Limb (tissue), 2 donors: Measurements from ENCODE around the gene PTPRG.

Experiments
- DNase-seq, 2 donors: peaks; one replicate each; pipeline ENCODE4 v3.0.0-alpha.2; 2016; ENCODE audit errors: extremely low spot score in 2 of 2

Gene PTPRG

DNA sequence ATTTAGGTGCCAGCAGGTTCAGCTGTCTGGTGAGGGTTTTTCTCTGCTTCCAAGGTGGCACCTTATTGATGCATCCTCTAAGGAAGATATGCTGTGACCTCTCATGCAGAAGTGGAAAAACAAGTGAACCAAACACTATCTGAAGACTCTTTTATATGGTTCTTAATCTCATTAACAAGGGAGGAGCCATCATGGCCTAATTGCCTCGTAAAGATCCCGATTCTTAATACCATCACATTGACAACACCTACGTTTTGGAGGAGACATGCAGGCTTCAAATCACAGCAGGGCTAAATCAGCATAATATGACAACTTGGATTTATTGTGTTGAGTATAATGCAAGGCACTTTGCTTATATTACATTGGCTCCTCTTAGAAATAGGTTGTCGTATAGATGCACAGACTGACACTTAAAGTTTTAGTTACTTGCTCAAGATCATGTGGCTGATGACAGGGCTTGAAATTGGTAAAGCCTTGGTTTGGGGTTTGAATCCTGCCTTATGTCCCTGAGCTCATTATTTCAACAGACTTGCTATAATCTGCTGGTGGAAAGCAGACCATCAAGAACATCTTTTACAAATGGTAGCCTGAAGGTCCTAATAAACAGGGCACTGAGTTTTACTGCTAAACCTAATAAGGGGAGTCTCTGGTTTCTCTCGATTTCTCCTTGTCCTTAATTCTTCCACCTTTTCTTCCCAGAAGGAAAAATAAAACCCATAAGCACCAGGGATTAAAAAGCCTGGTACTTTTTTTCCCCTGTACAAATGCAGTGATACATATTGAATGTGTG, 88.2 kb downstream of the PTPRG start:
- no peak for DNase-seq

GRCh38 chr3:61650276-61650675, 88.9 kb downstream of the PTPRG start:
- DNase-seq, result peak; percentile 59 to 72

DNA sequence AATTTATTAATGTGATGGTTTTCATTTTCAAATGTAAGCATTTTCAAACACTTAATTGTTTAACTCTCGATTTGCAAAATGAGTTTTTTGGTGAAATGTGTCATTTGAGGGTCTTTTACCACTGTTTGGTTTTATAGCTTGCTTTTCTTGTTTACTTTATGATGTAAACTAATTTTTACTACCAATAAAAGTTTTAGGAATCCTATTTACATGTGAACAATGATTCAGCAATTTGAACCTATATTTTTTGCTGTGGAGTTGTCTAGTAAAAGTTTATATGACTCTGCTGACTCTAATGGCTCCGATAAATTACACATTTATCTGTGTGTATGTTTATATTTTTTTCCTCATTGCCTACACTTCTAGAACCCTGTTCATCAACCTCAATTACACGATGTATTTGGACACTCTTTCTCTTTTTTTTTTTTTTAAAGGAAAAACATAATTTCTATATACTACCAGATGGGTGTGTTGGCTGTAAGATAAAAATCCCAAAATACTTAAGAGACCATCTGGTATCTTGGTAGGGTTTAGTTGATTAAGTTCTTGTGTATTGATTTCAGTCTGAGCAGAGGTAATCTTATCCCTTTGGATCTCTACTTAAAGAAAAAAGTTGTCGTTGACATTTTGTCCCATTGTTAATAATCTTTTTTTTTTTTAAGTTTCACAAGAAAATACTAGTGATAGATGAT, 89.5 kb downstream of the PTPRG start:
- no peak for DNase-seq

DNA sequence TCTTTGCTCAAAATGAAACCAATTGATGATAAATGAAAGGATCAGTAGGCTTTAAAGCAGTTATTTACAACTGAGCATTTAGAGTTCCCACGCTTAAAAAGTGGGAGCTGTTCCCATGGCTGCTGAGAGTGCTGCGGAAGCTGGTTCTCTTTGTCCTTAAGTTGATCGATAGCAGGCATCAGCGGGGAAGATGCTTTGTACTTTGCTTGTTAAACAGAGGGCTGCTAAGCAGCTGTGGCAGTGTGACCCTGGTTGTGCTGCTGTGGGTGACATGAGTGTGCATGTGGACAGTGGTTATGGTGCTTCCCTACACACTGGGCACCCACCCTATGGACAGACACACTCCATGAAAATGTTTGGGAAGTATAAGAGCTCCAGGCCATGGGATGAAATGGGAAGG, 96.3 kb downstream of the PTPRG start:
- no peak for DNase-seq

DNA sequence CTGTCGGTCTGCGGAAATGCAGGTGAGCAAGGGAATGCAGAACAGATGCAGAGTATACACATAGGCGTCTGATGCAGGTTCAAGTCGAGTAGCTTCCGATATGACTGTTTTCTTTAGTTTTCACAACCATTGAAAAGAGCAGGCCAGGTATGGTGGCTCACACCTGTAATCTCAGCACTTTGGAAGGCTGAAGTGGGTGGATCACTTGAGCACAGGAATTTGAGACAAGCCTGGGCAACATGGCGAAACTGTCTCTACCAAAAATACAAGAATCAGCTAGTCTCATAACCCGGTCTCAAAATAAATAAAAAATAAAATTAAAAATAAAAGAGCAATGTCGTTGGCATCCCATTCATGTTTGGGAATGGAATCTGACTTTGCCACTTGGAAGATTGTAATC, 101.5 kb downstream of the PTPRG start:
- DNase-seq, result no peak

DNA sequence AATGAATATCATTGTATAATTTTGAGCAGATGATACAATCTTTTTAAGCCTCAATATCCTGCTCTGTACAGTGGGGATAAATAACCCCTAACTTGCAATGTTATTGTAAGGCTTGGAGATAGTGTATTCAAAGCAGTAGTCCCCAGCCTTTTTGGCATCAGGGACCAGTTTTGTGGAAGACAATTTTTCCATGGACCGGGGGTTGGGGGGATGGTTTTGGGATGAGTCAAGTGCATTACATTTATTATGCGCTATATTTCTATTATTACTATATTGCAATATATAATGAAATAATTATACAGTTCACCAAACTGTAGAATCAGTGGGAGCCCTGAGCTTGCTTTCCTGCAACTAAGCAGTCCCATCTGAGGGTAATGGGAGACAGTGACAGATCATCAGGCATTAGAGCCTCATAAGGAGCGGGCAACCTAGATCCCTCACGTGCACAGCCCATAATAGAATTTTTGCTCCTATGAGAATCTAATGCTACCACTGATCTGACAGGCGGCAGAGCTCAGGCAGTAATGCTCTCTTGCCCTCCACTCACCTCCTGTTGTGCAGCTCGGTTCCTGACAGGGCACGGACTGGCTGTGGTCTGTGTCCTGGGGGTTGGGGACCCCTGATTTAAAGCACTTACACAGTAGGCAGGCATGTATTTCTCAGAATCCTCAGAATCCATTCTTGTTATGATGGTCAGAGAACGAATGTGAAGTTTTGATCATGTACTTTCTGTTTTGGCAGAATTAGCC, 102.2 kb downstream of the PTPRG start:
- DNase-seq, result no peak

DNA sequence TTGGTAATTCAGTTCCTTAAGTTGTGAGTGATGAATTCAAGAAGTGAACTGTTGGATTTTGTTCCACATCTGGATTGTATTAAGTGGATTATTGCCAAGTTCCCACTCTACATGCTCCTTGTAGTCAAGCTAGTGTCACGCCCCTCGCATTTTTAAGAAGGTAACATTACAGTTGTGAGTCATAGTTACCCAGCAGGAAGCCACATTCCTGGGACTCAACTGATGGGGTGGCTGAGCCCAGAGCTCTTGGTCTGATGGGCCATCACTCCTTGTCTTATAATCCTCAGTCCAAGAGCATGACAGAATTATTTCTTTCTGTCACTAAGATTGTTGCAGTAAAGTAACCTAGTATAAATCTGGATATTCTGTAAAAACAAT, 102.7 kb downstream of the PTPRG start:
- DNase-seq, result peak; percentile 50 to 83

GRCh38 chr3:61665121-61665520, 103.8 kb downstream of the PTPRG start:
- DNase-seq, result no peak

GRCh38 chr3:61665987-61666386, 104.6 kb downstream of the PTPRG start:
- DNase-seq, result no peak

DNA sequence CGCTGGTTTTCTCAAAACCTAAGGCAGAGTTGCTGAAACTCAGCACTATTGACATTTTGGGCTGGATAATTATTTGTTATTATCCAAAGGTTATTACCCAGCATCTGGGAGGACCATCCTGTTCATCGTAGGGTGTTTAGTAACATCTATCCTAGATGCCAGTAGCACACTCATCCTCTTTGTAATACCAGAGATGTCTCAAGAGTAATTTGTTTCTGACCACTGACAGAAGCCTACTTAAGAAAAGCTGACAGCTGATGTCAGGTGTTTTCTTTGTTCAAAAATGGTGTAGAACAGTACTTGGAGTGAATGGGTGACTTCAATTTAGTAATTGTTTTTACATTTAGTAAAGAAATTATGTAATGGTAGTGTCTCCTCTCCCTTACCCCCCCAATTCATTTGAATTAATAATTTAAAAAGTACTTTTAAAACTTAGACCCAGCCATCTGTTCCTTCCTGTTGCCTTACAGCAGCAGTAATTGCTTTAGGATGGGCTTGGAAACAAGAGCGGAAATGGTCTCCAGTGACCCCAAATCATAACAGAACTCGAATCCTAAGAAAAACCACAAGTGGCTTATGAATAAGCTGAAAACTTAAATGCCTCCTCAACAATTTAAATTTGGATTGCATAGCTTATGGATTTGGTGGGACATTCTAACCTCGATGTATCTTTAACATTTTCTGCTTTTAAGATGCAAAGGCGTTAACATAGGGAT, 105.4 kb downstream of the PTPRG start:
- DNase-seq, result no peak

GRCh38 chr3:61667383-61667782, 106.0 kb downstream of the PTPRG start:
- no peak for DNase-seq

DNA sequence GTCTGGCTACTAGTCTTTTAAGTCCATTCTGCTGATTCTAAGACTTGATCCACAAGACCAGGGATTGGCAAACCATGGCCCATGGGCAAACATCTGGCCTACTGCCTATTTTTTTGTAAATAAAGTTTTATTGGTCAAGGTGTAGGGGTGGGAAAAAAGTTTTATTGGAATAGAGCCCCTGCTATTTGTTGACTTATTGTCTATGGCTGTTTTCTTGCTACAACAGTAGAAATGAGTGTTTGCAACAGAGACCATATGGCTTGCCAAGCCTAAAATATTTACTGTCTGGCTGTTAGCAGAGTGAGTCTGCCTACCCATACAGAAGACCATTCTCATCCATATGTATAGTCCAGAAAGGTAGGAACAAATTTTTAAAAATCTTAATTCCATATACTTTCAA, 106.4 kb downstream of the PTPRG start:
- DNase-seq, result no peak

GRCh38 chr3:61668317-61668864, 107.0 kb downstream of the PTPRG start:
- no peak for DNase-seq

- no peak for DNase-seq
Observed at GRCh38 chr3:61669203-61669602, 107.8 kb downstream of the PTPRG start.

- no peak for DNase-seq
Observed at GRCh38 chr3:61669668-61670299, 108.4 kb downstream of the PTPRG start.

DNA sequence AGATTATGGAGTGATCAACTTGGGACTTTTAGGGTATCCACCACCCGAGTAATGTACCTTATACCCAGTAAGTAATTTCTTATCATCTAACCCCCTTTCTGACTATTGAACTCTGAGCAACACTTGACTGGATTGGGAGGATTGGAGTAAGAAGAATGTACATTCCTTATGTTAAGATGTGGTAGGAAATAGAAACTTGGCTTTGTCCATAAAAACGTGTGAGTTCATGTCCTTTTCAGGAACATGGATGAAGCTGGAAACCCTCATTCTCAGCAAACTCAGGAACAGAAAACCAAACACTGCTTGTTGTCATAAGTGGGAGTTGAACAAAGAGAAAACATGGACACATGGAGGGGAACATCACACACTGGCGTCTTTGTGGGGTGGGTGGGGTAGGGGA, 112.3 kb downstream of the PTPRG start:
- no peak for DNase-seq

- no peak for DNase-seq
Observed at GRCh38 chr3:61674596-61674995, 113.2 kb downstream of the PTPRG start.

GRCh38 chr3:61679026-61679425, 117.7 kb downstream of the PTPRG start:
- no peak for DNase-seq

DNA sequence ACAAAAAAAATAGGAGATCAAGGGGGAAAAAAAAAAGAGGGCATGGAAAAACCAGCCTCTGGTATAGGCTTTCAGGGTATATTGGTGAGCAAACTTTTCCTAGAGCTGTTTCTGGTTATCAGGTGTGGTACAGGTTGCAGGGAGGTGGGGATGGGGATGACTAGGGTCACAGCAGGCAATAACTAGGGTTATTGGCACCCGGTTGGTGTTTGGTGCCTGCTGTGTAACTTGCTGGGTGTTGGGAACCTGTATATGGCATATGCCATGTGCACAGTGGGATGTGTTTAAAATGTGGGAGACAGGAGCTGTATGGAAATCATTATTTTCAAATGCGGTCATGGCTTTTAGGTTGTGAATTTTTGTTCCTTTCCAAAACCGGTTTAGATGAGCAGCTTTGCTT, 119.2 kb downstream of the PTPRG start:
- DNase-seq, result no peak

DNA sequence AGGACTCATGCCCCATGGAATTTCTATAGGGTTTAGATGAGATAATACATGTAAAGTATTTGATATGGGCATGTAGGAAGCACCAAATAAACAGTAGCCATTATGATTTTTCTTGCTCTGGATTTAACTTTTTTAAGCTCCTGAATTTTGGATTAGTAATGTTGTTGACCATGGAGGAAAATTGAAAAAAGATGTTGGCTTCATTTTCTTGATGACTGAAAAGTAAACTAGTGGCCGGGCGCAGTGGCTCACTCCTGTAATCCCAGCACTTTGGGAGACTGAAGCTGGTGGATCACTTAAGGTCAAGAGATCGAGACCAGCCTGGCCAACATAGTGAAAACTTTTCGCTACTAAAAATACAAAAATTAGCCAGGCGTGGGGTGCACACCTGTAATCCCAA, 120.3 kb downstream of the PTPRG start:
- no peak for DNase-seq
